ENCODE results near the gene ZNF365. TPM values are rescaled to one million over a fixed set of nuclear protein-coding genes. Genes with fewer than 3 reads are reported as not detected.
"Not testable (repeated sequence)": the region's sequence is repeated elsewhere in the genome, so short reads cannot be mapped to it uniquely, and the experiment has no call there.

The ZNF365 gene
- total RNA-seq, 2 experiments from 2014 or later = 0.09 to 0.32 TPM

- no peak for ATAC-seq
- H3K9me3 Mint-ChIP-seq (ENCODE audit: low read depth) = no peaks in the 10 kb centered on the region
- POLR2A ChIA-PET = no interaction called here
- H3K4me1 Mint-ChIP-seq = no peaks in the 10 kb centered on the region
- no peak for DNase-seq
- intact Hi-C loops (cut with DNase I, micrococcal nuclease) = no loop called here
- no peak overlapping the region for H3K27ac Mint-ChIP-seq
- no peak overlapping the region for H3K4me3 Mint-ChIP-seq
- H3K27me3 Mint-ChIP-seq = peaks cover 2% of the 10 kb centered on the region
- H3K36me3 Mint-ChIP-seq (ENCODE audit: low read depth) = no peaks in the 10 kb centered on the region
- CTCF ChIA-PET = no interaction called here
Measured at GRCh38 chr10:62395892-62396291, 21.7 kb downstream of the ZNF365 start.

GRCh38 chr10:62396864-62397263, 22.7 kb downstream of the ZNF365 start:
- no peak for DNase-seq
- POLR2A ChIA-PET = no interaction called here
- H3K36me3 Mint-ChIP-seq (ENCODE audit: low read depth) = no peaks in the 10 kb centered on the region
- CTCF ChIA-PET = interaction anchor here (1.9 kb wide), 1 partner anchor 10 kb away, joined by 4 read pairs; no protein-coding TSS in a partner anchor
- no peaks in the 10 kb centered on the region for H3K4me1 Mint-ChIP-seq
- peaks cover 2% of the 10 kb centered on the region for H3K27me3 Mint-ChIP-seq
- H3K27ac Mint-ChIP-seq = no peak overlapping the region
- no peaks in the 10 kb centered on the region for H3K9me3 Mint-ChIP-seq (ENCODE audit: low read depth)
- no peak overlapping the region for H3K4me3 Mint-ChIP-seq
- no peak for ATAC-seq
- intact Hi-C loops (cut with DNase I, micrococcal nuclease) = no loop called here

- ATAC-seq (no peak), DNase-seq (no peak)
- H3K9me3 Mint-ChIP-seq (ENCODE audit: low read depth) = no peaks in the 10 kb centered on the region
- H3K4me1 Mint-ChIP-seq = no peaks in the 10 kb centered on the region
- H3K36me3 Mint-ChIP-seq (ENCODE audit: low read depth) = no peaks in the 10 kb centered on the region
- H3K4me3 Mint-ChIP-seq = no peak overlapping the region
- no peak overlapping the region for H3K27ac Mint-ChIP-seq
- H3K27me3 Mint-ChIP-seq = peaks cover 9% of the 10 kb centered on the region
- ChIA-PET CTCF (no interaction called here), POLR2A (no interaction called here)
- intact Hi-C loops (cut with DNase I, micrococcal nuclease) = no loop called here
Measured at GRCh38 chr10:62399211-62399610, 25.0 kb downstream of the ZNF365 start.

- H3K4me1 Mint-ChIP-seq = no peaks in the 10 kb centered on the region
- DNase-seq (no peak), ATAC-seq (no peak)
- POLR2A ChIA-PET = no interaction called here
- peaks cover 4% of the 10 kb centered on the region for H3K9me3 Mint-ChIP-seq (ENCODE audit: low read depth)
- CTCF ChIA-PET = no interaction called here
- no peak overlapping the region for H3K4me3 Mint-ChIP-seq
- H3K27me3 Mint-ChIP-seq = peaks cover 11% of the 10 kb centered on the region
- H3K27ac Mint-ChIP-seq = no peak overlapping the region
- intact Hi-C loops (cut with DNase I, micrococcal nuclease) = no loop called here
- no peaks in the 10 kb centered on the region for H3K36me3 Mint-ChIP-seq (ENCODE audit: low read depth)
Measured at GRCh38 chr10:62402508-62402907, 28.3 kb downstream of the ZNF365 start.

GRCh38 chr10:62410528-62410927, 36.4 kb downstream of the ZNF365 start:
- H3K36me3 Mint-ChIP-seq (ENCODE audit: low read depth); DNase-seq; ATAC-seq; intact Hi-C loops (cut with DNase I, micrococcal nuclease); POLR2A ChIA-PET; H3K4me1 Mint-ChIP-seq; H3K27ac Mint-ChIP-seq; H3K4me3 Mint-ChIP-seq: not testable (repeated sequence)
- peaks cover 27% of the 10 kb centered on the region for H3K27me3 Mint-ChIP-seq
- H3K9me3 Mint-ChIP-seq (ENCODE audit: low read depth) = peaks cover 14% of the 10 kb centered on the region
- CTCF ChIA-PET = interaction anchor here (1.8 kb wide), 1 partner anchor 27 kb away, joined by 5 read pairs; no protein-coding TSS in a partner anchor

GRCh38 chr10:62410934-62411333, 36.8 kb downstream of the ZNF365 start:
- H3K36me3 Mint-ChIP-seq (ENCODE audit: low read depth); H3K27ac Mint-ChIP-seq; intact Hi-C loops (cut with DNase I, micrococcal nuclease); H3K4me1 Mint-ChIP-seq; ATAC-seq; POLR2A ChIA-PET; H3K4me3 Mint-ChIP-seq; DNase-seq; CTCF ChIA-PET: not testable (repeated sequence)
- Mint-ChIP-seq H3K27me3 (peaks cover 30% of the 10 kb centered on the region), H3K9me3 (ENCODE audit: low read depth) (peaks cover 14% of the 10 kb centered on the region)

- POLR2A ChIA-PET = no interaction called here
- Mint-ChIP-seq H3K27me3 (peaks cover 32% of the 10 kb centered on the region), H3K4me3 (no peak overlapping the region), H3K36me3 (ENCODE audit: low read depth) (no peaks in the 10 kb centered on the region), H3K27ac (no peak overlapping the region), H3K9me3 (ENCODE audit: low read depth) (peaks cover 8% of the 10 kb centered on the region), H3K4me1 (no peaks in the 10 kb centered on the region)
- intact Hi-C loops (cut with DNase I, micrococcal nuclease) = no loop called here
- CTCF ChIA-PET = no interaction called here
- no peak for DNase-seq
- no peak for ATAC-seq
Measured at GRCh38 chr10:62413048-62413447, 38.9 kb downstream of the ZNF365 start.

- Mint-ChIP-seq H3K9me3 (ENCODE audit: low read depth) (peaks cover 7% of the 10 kb centered on the region), H3K27me3 (peaks cover 30% of the 10 kb centered on the region), H3K27ac (no peak overlapping the region), H3K4me1 (no peaks in the 10 kb centered on the region), H3K36me3 (ENCODE audit: low read depth) (no peaks in the 10 kb centered on the region), H3K4me3 (no peak overlapping the region)
- POLR2A ChIA-PET = interaction anchor here (0.6 kb wide), 1 partner anchor 66 kb away, joined by 7 read pairs; no protein-coding TSS in a partner anchor
- no peak for ATAC-seq
- CTCF ChIA-PET = interaction anchor here (0.6 to 1.4 kb wide), 6 partner anchors 9 to 1255 kb away, joined by 3 to 5 read pairs (median 3); no protein-coding TSS in a partner anchor
- intact Hi-C loops (cut with DNase I, micrococcal nuclease) = no loop called here
- DNase-seq = no peak
Measured at GRCh38 chr10:62413652-62414051, 39.5 kb downstream of the ZNF365 start.

- intact Hi-C loops (cut with DNase I, micrococcal nuclease) = no loop called here
- Mint-ChIP-seq H3K27me3 (peaks cover 30% of the 10 kb centered on the region), H3K4me1 (no peaks in the 10 kb centered on the region), H3K9me3 (ENCODE audit: low read depth) (peaks cover 7% of the 10 kb centered on the region), H3K4me3 (no peak overlapping the region), H3K36me3 (ENCODE audit: low read depth) (no peaks in the 10 kb centered on the region), H3K27ac (no peak overlapping the region)
- ChIA-PET CTCF (interaction anchor here (0.6 to 1.4 kb wide), 6 partner anchors 9 to 1254 kb away, joined by 3 to 5 read pairs (median 3); no protein-coding TSS in a partner anchor), POLR2A (interaction anchor here (0.6 kb wide), 1 partner anchor 67 kb away, joined by 7 read pairs; no protein-coding TSS in a partner anchor)
- DNase-seq = no peak
- no peak for ATAC-seq
Measured at GRCh38 chr10:62414359-62414758, 40.2 kb downstream of the ZNF365 start.

GRCh38 chr10:62422068-62422590, 48.0 kb downstream of the ZNF365 start:
- DNase-seq (no peak), ATAC-seq (no peak)
- ChIA-PET CTCF (interaction anchor here (0.9 to 1.3 kb wide), 2 partner anchors 8 to 15 kb away, joined by 3 read pairs; no protein-coding TSS in a partner anchor), POLR2A (interaction anchor here (0.6 kb wide), 1 partner anchor 949 kb away, joined by 3 read pairs; no protein-coding TSS in a partner anchor)
- peaks cover 23% of the 10 kb centered on the region for H3K4me1 Mint-ChIP-seq
- H3K36me3 Mint-ChIP-seq (ENCODE audit: low read depth) = no peaks in the 10 kb centered on the region
- no peaks in the 10 kb centered on the region for H3K9me3 Mint-ChIP-seq (ENCODE audit: low read depth)
- H3K27me3 Mint-ChIP-seq = peaks cover 10% of the 10 kb centered on the region
- H3K27ac Mint-ChIP-seq = no peak overlapping the region
- H3K4me3 Mint-ChIP-seq = no peak overlapping the region
- intact Hi-C loops (cut with DNase I, micrococcal nuclease) = loop anchor here in 1 of 2 experiments (10.0 kb wide), 1 partner anchor 677 kb away; no protein-coding TSS in a partner anchor

GRCh38 chr10:62424026-62424425, 49.9 kb downstream of the ZNF365 start:
- Mint-ChIP-seq H3K9me3 (ENCODE audit: low read depth) (peaks cover 7% of the 10 kb centered on the region), H3K36me3 (ENCODE audit: low read depth) (peaks cover 4% of the 10 kb centered on the region), H3K4me3 (no peak overlapping the region), H3K4me1 (peaks cover 23% of the 10 kb centered on the region), H3K27ac (no peak overlapping the region), H3K27me3 (peaks cover 4% of the 10 kb centered on the region)
- ATAC-seq = no peak
- POLR2A ChIA-PET = no interaction called here
- intact Hi-C loops (cut with DNase I, micrococcal nuclease) = loop anchor here in 1 of 2 experiments (10.0 kb wide), 1 partner anchor 679 kb away; no protein-coding TSS in a partner anchor
- CTCF ChIA-PET = interaction anchor here (0.7 to 1.2 kb wide), 2 partner anchors 10 to 158 kb away, joined by 3 to 5 read pairs; no protein-coding TSS in a partner anchor
- no peak for DNase-seq

- ChIA-PET CTCF (interaction anchor here (1.0 to 2.0 kb wide), 3 partner anchors 11 to 376 kb away, joined by 3 to 13 read pairs (median 3); no protein-coding TSS in a partner anchor), POLR2A (interaction anchor here (0.7 kb wide), 1 partner anchor 266 kb away, joined by 3 read pairs; no protein-coding TSS in a partner anchor)
- intact Hi-C loops (cut with DNase I, micrococcal nuclease) = loop anchor here (1.0 to 10.0 kb wide), 12 partner anchors 74 to 1281 kb away; partner anchors contain the start of genes ARID5B (in 1 of the 2) and RTKN2 (in 1 of the 2)
- Mint-ChIP-seq H3K9me3 (ENCODE audit: low read depth) (peaks cover 7% of the 10 kb centered on the region), H3K27ac (peak overlapping the region; percentile 45), H3K4me1 (peaks cover 23% of the 10 kb centered on the region), H3K4me3 (no peak overlapping the region), H3K36me3 (ENCODE audit: low read depth) (peaks cover 4% of the 10 kb centered on the region), H3K27me3 (peaks cover 2% of the 10 kb centered on the region)
- ATAC-seq = peak; percentile 99
- peak; percentile 67 for DNase-seq
Measured at GRCh38 chr10:62426086-62426485, 51.9 kb downstream of the ZNF365 start.

Data from activated CD4-positive, alpha-beta T cell treated with anti-CD3 and anti-CD28 coated beads for 36 hours (primary cell).